Ovary (tissue), 9 donors: ENCODE data around the gene FREY1. TPM values are rescaled to one million over a fixed set of nuclear protein-coding genes. Genes with fewer than 3 reads are reported as not detected.

Experiments used
- DNase-seq, 5 donors: peaks; one replicate each; pipeline ENCODE4 v3.0.0-alpha.2; 2019 to 2020
- H3K27ac ChIP-seq, 2 donors: fragments of 200-600 bp; one replicate each; pipeline versions ENCODE4 v1.5.1 to v1.8.0; 2019 to 2022
- H3K27me3 ChIP-seq: fragments of 200-600 bp; one replicate; pipeline ENCODE4 v1.8.0; 2022
- H3K36me3 ChIP-seq: fragments of 200-600 bp; sonication (generic); one replicate; pipeline ENCODE4 v1.5.1; 2019
- H3K4me1 ChIP-seq: one replicate; pipeline ENCODE4 v1.8.1; 2013; ENCODE audit warnings: mild to moderate bottlenecking, moderate library complexity; ENCODE audit not compliant: insufficient read depth
- H3K4me3 ChIP-seq: fragments of 200-600 bp; sonication (generic); one replicate; pipeline ENCODE4 v1.5.1; 2017
- H3K9me3 ChIP-seq, 2 donors: fragments of 200-600 bp in 1 of 2; sonication (generic) in 1 of 2; one replicate each; pipeline versions ENCODE4 v1.5.1 to v1.8.1; 2013 to 2019; ENCODE audit warnings: mild to moderate bottlenecking in 1 of 2, moderate library complexity in 1 of 2
- CTCF ChIP-seq, 3 donors: fragments of 450-650 bp in 2 of 3; fragments of 200-600 bp in 1 of 3; IDR thresholded peaks; one replicate each; pipeline versions ENCODE4 v1.5.1 to v1.8.0; 2016 to 2022; ENCODE audit warnings: antibody characterized with exemption in 3 of 3, mild to moderate bottlenecking in 1 of 3
- EP300 ChIP-seq: sonication (generic); formaldehyde crosslinking; IDR thresholded peaks from one replicate; pipeline ENCODE4 v1.6.1; 2017; ENCODE audit warnings: antibody characterized with exemption
- POLR2A ChIP-seq: fragments of 450-650 bp; IDR thresholded peaks from one replicate; pipeline ENCODE4 v1.6.1; 2017; ENCODE audit warnings: antibody characterized with exemption, mild to moderate bottlenecking, moderate library complexity
- WGBS, 3 donors: extraction: QIAGEN DNeasy Blood & Tissue Kit in 1 of 3; methylation state at CpG; one replicate each; pipeline versions ENCODE4 v1.1.5 to v1.1.7; 2013 to 2017; 5-methylcytosine and 5-hydroxymethylcytosine counted together
- intact Hi-C, 4 donors: fragments of 100-400 bp; cut with DNase I; formaldehyde crosslinking; loops; one replicate each; pipeline versions ENCODE4 v1.11.0 to v1.15.1; 2022 to 2023
- polyA plus RNA-seq, 2 donors: library from polyadenylated mRNA; stranded (reverse); fragments of 200-250 nt in 1 of 2; fragments of 350-450 nt in 1 of 2; fragmentation: Illumina TruSeq in 1 of 2; extraction: RNeasy Lipid Tissue Mini Kit (QIAGEN cat#74804) in 1 of 2; gene quantifications; one replicate each; pipeline ENCODE4 v1.2.3, GENCODE V29; 2013 to 2014
- total RNA-seq, 7 donors: library from RNA; depleted of rRNA in 2 of 7; stranded (reverse); fragments of >200 nt in 2 of 7; fragmentation: NEBNext Ultra II Directional in 3 of 7; extraction: Animal tissue kit (Norgen Biotek cat#: 25700) in 3 of 7; gene quantifications; one replicate each; pipeline versions ENCODE4 v1.1.0 to v1.2.4, GENCODE V29; 2016 to 2023
- donor health status: DM: no; HTN: no; CAD: no; lungs with moderate emphysema.
- donor health status: DM: no; HTN: no; CAD: no.
- donor health status: Bipolar disorder and iron deficiency.
- donor health status: DM: yes; HTN: yes; CAD: no.
- donor health status: DM: no; HTN: no; CAD: no.
- donor health status: DM: yes; HTN: yes; CAD: no.

FREY1 gene
- total and polyA plus RNA-seq, 9 donors, result 0.23 to 1.6 (median 0.66) TPM; not detected in 2

- Histone ChIP-seq H3K27ac (no peak within 1 kb of the TSS), H3K27me3 (no peaks in the 10 kb centered on the region), H3K9me3 (no peaks in the 10 kb centered on the region), H3K4me3 (peak within 1 kb of the TSS; percentile 39), H3K4me1 (peaks cover 1% of the 10 kb centered on the region), H3K36me3 (no peaks in the 10 kb centered on the region)
- intact Hi-C loops, result no loop called here
- TF ChIP-seq POLR2A (no peak), EP300 (no peak), CTCF (IDR thresholded peaks at IDR 0.05) (no peak)
- WGBS, 3 donors, result 1 to 7% (median 3%) methylated on average over 15 to 73 of the region's 73 CpGs
- peak in 4 of 5 donors; percentile 43 to 73 (median 70) for DNase-seq
Measured at GRCh38 chr11:45885274-45885920, 21.7 kb downstream of the FREY1 start, which contains the start of gene MAPK8IP1. Gene MAPK8IP1 (plus strand): TSS chr11:45885651. CDS start chr11:45885821, 170 bp downstream.

GRCh38 chr11:45884596-45885185 lies 22.4 kb downstream of the FREY1 start:
- H3K9me3 ChIP-seq, result no peaks in the 10 kb centered on the region
- intact Hi-C loops, result no loop called here
- H3K36me3 ChIP-seq, result no peaks in the 10 kb centered on the region
- TF ChIP-seq EP300, result no peak
- TF ChIP-seq POLR2A, result no peak
- no peak for TF ChIP-seq CTCF (IDR thresholded peaks at IDR 0.05)
- no peak for DNase-seq
- H3K4me3 ChIP-seq, result no peak overlapping the region
- H3K4me1 ChIP-seq, result peaks cover 1% of the 10 kb centered on the region
- 86 to 89% (median 87%) methylated on average over 10 of the region's 10 CpGs for WGBS, 3 donors
- no peaks in the 10 kb centered on the region for H3K27me3 ChIP-seq
- no peak overlapping the region for H3K27ac ChIP-seq

GRCh38 chr11:45881708-45882368 lies 25.2 kb downstream of the FREY1 start:
- Histone ChIP-seq H3K27me3 (no peaks in the 10 kb centered on the region), H3K9me3 (no peaks in the 10 kb centered on the region), H3K27ac (no peak overlapping the region), H3K4me3 (no peak overlapping the region), H3K36me3 (no peaks in the 10 kb centered on the region), H3K4me1 (peaks cover 1% of the 10 kb centered on the region)
- TF ChIP-seq POLR2A (no peak), EP300 (no peak), CTCF (IDR thresholded peaks at IDR 0.05) (no peak)
- 58 to 64% (median 60%) methylated on average over 6 of the region's 6 CpGs for WGBS, 3 donors
- no peak for DNase-seq
- intact Hi-C loops, result no loop called here

- Histone ChIP-seq H3K27ac (no peak overlapping the region), H3K27me3 (no peaks in the 10 kb centered on the region), H3K9me3 (no peaks in the 10 kb centered on the region), H3K4me1 (peaks cover 1% of the 10 kb centered on the region), H3K4me3 (no peak overlapping the region), H3K36me3 (no peaks in the 10 kb centered on the region)
- peak in 2 of 5 donors; percentile 50 to 58 for DNase-seq
- intact Hi-C loops, result no loop called here
- TF ChIP-seq POLR2A, result no peak
- 51 to 61% (median 51%) methylated on average over 14 to 15 of the region's 15 CpGs for WGBS, 3 donors
Measured at GRCh38 chr11:45880772-45881570, 26.1 kb downstream of the FREY1 start.
